Thoracic aorta (tissue), 2 donors: ENCODE results near the gene NOL3. TPM values are rescaled to one million over a fixed set of nuclear protein-coding genes. Genes with fewer than 3 reads are reported as not detected.

ENCODE experiments used
- ATAC-seq: fragments of 150-250 bp; one replicate; pipeline ENCODE4 v1.8.0; 2017; ENCODE audit warnings: low read depth; ENCODE audit not compliant: insufficient number of reproducible peaks, low FRiP score
- DNase-seq: peaks from one replicate; pipeline ENCODE4 v3.0.0-alpha.2; 2020; ENCODE audit warnings: low spot score
- H3K27ac ChIP-seq, 2 donors: fragments of 200-600 bp; sonication (generic); 1 replicate in 1 of 2; 2 replicates in 1 of 2; pipeline ENCODE4 v1.5.1; 2016; ENCODE audit warnings: mild to moderate bottlenecking in 2 of 2, moderate library complexity in 2 of 2
- H3K27me3 ChIP-seq: fragments of 200-600 bp; sonication (generic); replicated peaks from 2 replicates; pipeline ENCODE4 v1.6.0; 2016; ENCODE audit warnings: mild to moderate bottlenecking; ENCODE audit not compliant: insufficient read depth
- H3K36me3 ChIP-seq: fragments of 200-600 bp; sonication (generic); one replicate; pipeline ENCODE4 v1.5.1; 2016
- H3K4me1 ChIP-seq, 2 donors: fragments of 200-600 bp; sonication (generic); 1 replicate in 1 of 2; 2 replicates in 1 of 2; pipeline versions ENCODE4 v1.5.1 to v1.6.0; 2016; ENCODE audit warnings: low read depth in 2 of 2, mild to moderate bottlenecking in 1 of 2; ENCODE audit not compliant: control insufficient read depth in 1 of 2
- H3K4me3 ChIP-seq: fragments of 200-600 bp; sonication (generic); 2 replicates; pipeline ENCODE4 v1.5.1; 2016; ENCODE audit warnings: mild to moderate bottlenecking
- H3K9me3 ChIP-seq: fragments of 200-600 bp; sonication (generic); 2 replicates; pipeline ENCODE4 v1.5.1; 2016
- total RNA-seq, 2 donors: library from RNA; depleted of rRNA; stranded (reverse); fragments of >200 nt; gene quantifications; one replicate each; pipeline versions ENCODE4 v1.1.0 to v1.2.3, GENCODE V29; 2016
- TF ChIP-seq, protein P1 (sequence below): fragments of 200-600 bp; sonication (generic); IDR thresholded peaks from one replicate; pipeline ENCODE4 v1.5.1; 2019; ENCODE audit warnings: antibody characterized with exemption

NOL3 gene
- total RNA-seq, 2 donors from 2014 or later = 43.5 to 80.8 TPM

- H3K27ac ChIP-seq = no peak overlapping the region
- DNase-seq = no peak
- no peak for ATAC-seq
- H3K36me3 ChIP-seq = peaks cover 37% of the 10 kb centered on the region
- no peaks in the 10 kb centered on the region for H3K27me3 ChIP-seq
- TF ChIP-seq, protein P1, sequence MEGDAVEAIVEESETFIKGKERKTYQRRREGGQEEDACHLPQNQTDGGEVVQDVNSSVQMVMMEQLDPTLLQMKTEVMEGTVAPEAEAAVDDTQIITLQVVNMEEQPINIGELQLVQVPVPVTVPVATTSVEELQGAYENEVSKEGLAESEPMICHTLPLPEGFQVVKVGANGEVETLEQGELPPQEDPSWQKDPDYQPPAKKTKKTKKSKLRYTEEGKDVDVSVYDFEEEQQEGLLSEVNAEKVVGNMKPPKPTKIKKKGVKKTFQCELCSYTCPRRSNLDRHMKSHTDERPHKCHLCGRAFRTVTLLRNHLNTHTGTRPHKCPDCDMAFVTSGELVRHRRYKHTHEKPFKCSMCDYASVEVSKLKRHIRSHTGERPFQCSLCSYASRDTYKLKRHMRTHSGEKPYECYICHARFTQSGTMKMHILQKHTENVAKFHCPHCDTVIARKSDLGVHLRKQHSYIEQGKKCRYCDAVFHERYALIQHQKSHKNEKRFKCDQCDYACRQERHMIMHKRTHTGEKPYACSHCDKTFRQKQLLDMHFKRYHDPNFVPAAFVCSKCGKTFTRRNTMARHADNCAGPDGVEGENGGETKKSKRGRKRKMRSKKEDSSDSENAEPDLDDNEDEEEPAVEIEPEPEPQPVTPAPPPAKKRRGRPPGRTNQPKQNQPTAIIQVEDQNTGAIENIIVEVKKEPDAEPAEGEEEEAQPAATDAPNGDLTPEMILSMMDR = no peak
- peak overlapping the region; percentile 81 for H3K4me3 ChIP-seq
- H3K9me3 ChIP-seq = no peaks in the 10 kb centered on the region
- peaks cover 19 to 38% of the 10 kb centered on the region in 2 donors for H3K4me1 ChIP-seq
Observed at GRCh38 chr16:67193536-67193935, 23.2 kb downstream of the NOL3 start.

DNA sequence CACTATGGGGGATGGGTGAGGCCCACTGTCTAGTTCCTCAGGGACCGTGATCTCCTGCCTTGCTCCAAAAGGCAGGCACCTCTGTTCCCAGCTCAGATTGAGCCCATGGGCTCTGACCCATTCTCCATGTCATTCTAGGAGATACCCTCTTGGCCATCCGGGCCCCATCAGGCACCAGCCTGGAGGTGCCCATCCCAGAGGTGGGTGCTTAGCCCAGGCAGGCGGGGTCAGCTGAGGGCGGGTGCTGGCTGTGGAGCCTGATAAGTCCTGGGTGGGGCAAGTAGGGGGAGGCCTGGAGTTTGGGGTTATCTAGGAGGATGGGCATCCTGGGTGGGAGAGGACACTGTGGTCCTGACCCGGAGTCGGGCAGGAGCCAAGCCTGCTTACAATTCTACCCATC is 23.9 kb downstream of the NOL3 start:
- H3K36me3 ChIP-seq = peaks cover 37% of the 10 kb centered on the region
- no peaks in the 10 kb centered on the region for H3K27me3 ChIP-seq
- no peak for DNase-seq
- no peaks in the 10 kb centered on the region for H3K9me3 ChIP-seq
- no peak for ATAC-seq
- no peak overlapping the region for H3K4me3 ChIP-seq
- H3K4me1 ChIP-seq = peaks cover 19 to 38% of the 10 kb centered on the region in 2 donors
- TF ChIP-seq, protein P1 = no peak
- no peak overlapping the region for H3K27ac ChIP-seq

- TF ChIP-seq, protein P1 = no peak
- Histone ChIP-seq H3K36me3 (peaks cover 37% of the 10 kb centered on the region), H3K4me3 (no peak overlapping the region), H3K4me1 (peaks cover 19 to 38% of the 10 kb centered on the region in 2 donors), H3K27ac (no peak overlapping the region), H3K9me3 (no peaks in the 10 kb centered on the region), H3K27me3 (no peaks in the 10 kb centered on the region)
- DNase-seq (no peak), ATAC-seq (no peak)
Observed at GRCh38 chr16:67195676-67196075, 25.3 kb downstream of the NOL3 start.

DNA sequence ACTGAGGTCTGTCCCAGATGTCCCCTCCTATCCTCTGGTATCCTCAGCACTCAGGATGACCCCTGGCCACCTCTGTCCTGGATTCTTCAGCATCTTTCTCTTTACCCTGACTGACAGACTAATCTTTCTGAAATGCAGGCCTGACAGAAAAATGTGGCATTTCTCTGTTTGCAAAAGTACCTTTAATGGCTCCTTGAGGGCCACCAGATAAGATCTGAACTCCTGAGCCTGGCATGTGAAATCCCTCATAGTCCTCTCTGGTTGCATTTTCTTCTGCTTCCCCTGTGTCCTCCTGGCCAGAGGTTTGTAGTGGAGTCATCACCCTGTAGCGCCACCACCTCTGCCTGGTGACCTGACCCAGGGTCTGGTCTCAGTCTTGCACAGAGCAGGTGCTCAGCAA is 26.5 kb downstream of the NOL3 start:
- H3K9me3 ChIP-seq = no peaks in the 10 kb centered on the region
- no peaks in the 10 kb centered on the region for H3K27me3 ChIP-seq
- no peak overlapping the region for H3K27ac ChIP-seq
- no peak overlapping the region for H3K4me3 ChIP-seq
- ATAC-seq (no peak), DNase-seq (no peak)
- TF ChIP-seq, protein P1 = no peak
- peaks cover 42% of the 10 kb centered on the region for H3K36me3 ChIP-seq
- peaks cover 15 to 33% of the 10 kb centered on the region in 2 donors for H3K4me1 ChIP-seq

DNA sequence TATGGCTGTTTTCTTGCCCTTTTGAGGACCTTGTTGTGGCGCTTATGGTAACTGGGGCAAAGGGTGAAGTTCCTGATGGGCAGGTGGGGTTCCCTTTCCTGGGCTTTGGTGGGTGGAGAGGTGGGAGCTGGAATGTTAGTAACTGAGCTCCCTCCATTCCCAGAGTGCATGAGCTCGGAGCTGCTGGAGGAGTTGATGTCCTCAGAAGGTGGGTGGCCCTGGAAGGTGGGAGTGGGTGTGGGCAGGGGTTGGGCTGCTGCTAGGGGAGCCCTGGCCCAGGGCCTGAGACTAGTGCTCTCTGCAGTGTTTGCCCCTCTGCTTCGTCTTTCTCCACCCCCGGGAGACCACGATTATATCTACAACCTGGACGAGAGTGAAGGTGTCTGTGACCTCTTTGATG is 27.4 kb downstream of the NOL3 start:
- no peak overlapping the region for H3K4me3 ChIP-seq
- H3K36me3 ChIP-seq = peaks cover 46% of the 10 kb centered on the region
- DNase-seq (no peak), ATAC-seq (no peak)
- peaks cover 12 to 28% of the 10 kb centered on the region in 2 donors for H3K4me1 ChIP-seq
- H3K27ac ChIP-seq = no peak overlapping the region
- no peaks in the 10 kb centered on the region for H3K27me3 ChIP-seq
- H3K9me3 ChIP-seq = no peaks in the 10 kb centered on the region
- TF ChIP-seq, protein P1 = no peak
